ENCODE data around the gene FBXL13.
"Not testable (repeated sequence)": the region's sequence is repeated elsewhere in the genome, so short reads cannot be mapped to it uniquely, and the experiment has no call there.

FBXL13 gene

GRCh38 chr7:103106005-103106702 is 31.6 kb upstream of the FBXL13 start:
- no peak for DNase-seq
- Histone ChIP-seq H3K27ac (no peak overlapping the region), H3K9me3 (no peaks in the 10 kb centered on the region), H3K4me3 (no peak overlapping the region), H3K27me3 (no peaks in the 10 kb centered on the region), H3K36me3 (peaks cover 18 to 26% (median 18%) of the 10 kb centered on the region in 3 donors), H3K4me1 (no peaks in the 10 kb centered on the region)
- TF ChIP-seq CTCF (IDR thresholded peaks at IDR 0.05): no peak
- intact Hi-C loops (cut with DNase I; ENCODE audit: low total_unique reads): no loop called here

- H3K4me1 ChIP-seq: no peaks in the 10 kb centered on the region
- no peak overlapping the region for H3K4me3 ChIP-seq
- no peak for DNase-seq
- TF ChIP-seq CTCF (IDR thresholded peaks at IDR 0.05): no peak
- H3K27me3 ChIP-seq: no peaks in the 10 kb centered on the region
- peaks cover 22 to 45% (median 29%) of the 10 kb centered on the region in 3 donors for H3K36me3 ChIP-seq
- intact Hi-C loops (cut with DNase I; ENCODE audit: low total_unique reads): no loop called here
- no peaks in the 10 kb centered on the region for H3K9me3 ChIP-seq
- H3K27ac ChIP-seq: no peak overlapping the region
Measured at GRCh38 chr7:103101543-103101942, 26.9 kb upstream of the FBXL13 start.

GRCh38 chr7:103100348-103100747 is 25.8 kb upstream of the FBXL13 start:
- Histone ChIP-seq H3K27ac (no peak overlapping the region), H3K27me3 (no peaks in the 10 kb centered on the region), H3K36me3 (peaks cover 23 to 49% (median 34%) of the 10 kb centered on the region in 3 donors), H3K4me3 (no peak overlapping the region), H3K9me3 (no peaks in the 10 kb centered on the region), H3K4me1 (no peaks in the 10 kb centered on the region)
- TF ChIP-seq CTCF (IDR thresholded peaks at IDR 0.05): no peak
- intact Hi-C loops (cut with DNase I; ENCODE audit: low total_unique reads): no loop called here
- no peak for DNase-seq

- no peak overlapping the region for H3K4me3 ChIP-seq
Measured at GRCh38 chr7:103097041-103097440, 22.4 kb upstream of the FBXL13 start.

GRCh38 chr7:103095558-103095957 is 21.0 kb upstream of the FBXL13 start:
- H3K27ac ChIP-seq; DNase-seq; H3K4me1 ChIP-seq; H3K4me3 ChIP-seq; intact Hi-C loops (cut with DNase I; ENCODE audit: low total_unique reads); H3K9me3 ChIP-seq; H3K27me3 ChIP-seq: not testable (repeated sequence)
- H3K36me3 ChIP-seq: peaks cover 7 to 41% (median 21%) of the 10 kb centered on the region in 3 donors

More at GRCh38 chr7:103097041-103097440, 22.4 kb upstream of the FBXL13 start:
- no peak for TF ChIP-seq CTCF (IDR thresholded peaks at IDR 0.05)
- H3K36me3 ChIP-seq: peaks cover 8 to 42% (median 25%) of the 10 kb centered on the region in 3 donors
- no peak overlapping the region for H3K27ac ChIP-seq
- intact Hi-C loops (cut with DNase I; ENCODE audit: low total_unique reads): no loop called here
- DNase-seq: no peak
- H3K9me3 ChIP-seq: no peaks in the 10 kb centered on the region
- H3K27me3 ChIP-seq: no peaks in the 10 kb centered on the region
- H3K4me1 ChIP-seq: no peaks in the 10 kb centered on the region

- H3K9me3 ChIP-seq: no peaks in the 10 kb centered on the region
- H3K4me1 ChIP-seq: no peaks in the 10 kb centered on the region
- peaks cover 7 to 51% (median 25%) of the 10 kb centered on the region in 3 donors for H3K36me3 ChIP-seq
- H3K27me3 ChIP-seq: no peaks in the 10 kb centered on the region
- H3K4me3 ChIP-seq: no peak overlapping the region
- intact Hi-C loops (cut with DNase I; ENCODE audit: low total_unique reads): no loop called here
- no peak overlapping the region for H3K27ac ChIP-seq
- TF ChIP-seq CTCF (IDR thresholded peaks at IDR 0.05): no peak
- no peak for DNase-seq
Measured at GRCh38 chr7:103094102-103094501, 19.5 kb upstream of the FBXL13 start.
